Tibial nerve (tissue), 4 donors: ENCODE data around the gene R3HCC1L. TPM values are rescaled to one million over a fixed set of nuclear protein-coding genes. Genes with fewer than 3 reads are reported as not detected.

ENCODE experiments used
- DNase-seq, 2 donors: peaks; one replicate each; pipeline ENCODE4 v3.0.0-alpha.2; 2019; ENCODE audit warnings: low spot score in 2 of 2
- H3K27ac ChIP-seq, 4 donors: fragments of 200-600 bp; sonication (generic) in 3 of 4; one replicate each; pipeline ENCODE4 v1.5.1; 2017 to 2019; ENCODE audit warnings: mild to moderate bottlenecking in 1 of 4
- H3K27me3 ChIP-seq, 2 donors: fragments of 200-600 bp; sonication (generic) in 1 of 2; one replicate each; pipeline versions ENCODE4 v1.5.1 to v1.6.0; 2017 to 2019
- H3K36me3 ChIP-seq, 3 donors: fragments of 200-600 bp; sonication (generic); one replicate each; pipeline ENCODE4 v1.5.1; 2018 to 2019
- H3K4me1 ChIP-seq, 4 donors: fragments of 200-600 bp; sonication (generic) in 3 of 4; one replicate each; pipeline ENCODE4 v1.5.1; 2017 to 2019
- H3K4me3 ChIP-seq, 4 donors: fragments of 200-600 bp; sonication (generic) in 3 of 4; one replicate each; pipeline ENCODE4 v1.5.1; 2017 to 2019; ENCODE audit warnings: mild to moderate bottlenecking in 1 of 4, moderate library complexity in 1 of 4
- H3K9me3 ChIP-seq, 4 donors: fragments of 200-600 bp; sonication (generic) in 3 of 4; one replicate each; pipeline ENCODE4 v1.5.1; 2017 to 2019
- EP300 ChIP-seq, 2 donors: sonication (generic); formaldehyde crosslinking; IDR thresholded peaks; one replicate each; pipeline ENCODE4 v1.6.1; 2017; ENCODE audit warnings: antibody characterized with exemption in 2 of 2, mild to moderate bottlenecking in 1 of 2
- POLR2A ChIP-seq, 2 donors: fragments of 450-650 bp; IDR thresholded peaks; one replicate each; pipeline ENCODE4 v1.6.1; 2017; ENCODE audit warnings: antibody characterized with exemption in 2 of 2, mild to moderate bottlenecking in 2 of 2, moderate library complexity in 2 of 2
- WGBS, 2 donors: methylation state at CpG; one replicate each; pipeline ENCODE4 v1.1.5; 2018; 5-methylcytosine and 5-hydroxymethylcytosine counted together
- total RNA-seq, 4 donors: library from RNA; depleted of rRNA; stranded (reverse); fragments of >200 nt; gene quantifications; one replicate each; pipeline ENCODE4 v1.1.0, GENCODE V29; 2016
- TF ChIP-seq, protein P1 (sequence below), 5 experiments: fragments of 200-600 bp in 3 of 5; fragments of 450-650 bp in 2 of 5; sonication (generic) in 3 of 5; IDR thresholded peaks; one replicate each; pipeline ENCODE4 v1.5.1; 2016 to 2019; ENCODE audit warnings: antibody characterized with exemption in 5 of 5, mild to moderate bottlenecking in 3 of 5, moderate library complexity in 2 of 5

Gene R3HCC1L
- total RNA-seq, 4 donors from 2014 or later, result 10.8 to 15.1 (median 13.5) TPM

- WGBS, 2 donors, result 94 to 95% methylated on average over 14 of the region's 14 CpGs
- peaks cover 0 to 70% (median 0%) of the 10 kb centered on the region in 3 donors for H3K36me3 ChIP-seq
- no peaks in the 10 kb centered on the region for H3K27me3 ChIP-seq
- peaks cover 0 to 32% (median 0%) of the 10 kb centered on the region in 4 donors for H3K4me1 ChIP-seq
- TF ChIP-seq POLR2A (IDR thresholded peaks at IDR 0.05) (no peak), EP300 (IDR thresholded peaks at IDR 0.05) (no peak)
- TF ChIP-seq, protein P1, sequence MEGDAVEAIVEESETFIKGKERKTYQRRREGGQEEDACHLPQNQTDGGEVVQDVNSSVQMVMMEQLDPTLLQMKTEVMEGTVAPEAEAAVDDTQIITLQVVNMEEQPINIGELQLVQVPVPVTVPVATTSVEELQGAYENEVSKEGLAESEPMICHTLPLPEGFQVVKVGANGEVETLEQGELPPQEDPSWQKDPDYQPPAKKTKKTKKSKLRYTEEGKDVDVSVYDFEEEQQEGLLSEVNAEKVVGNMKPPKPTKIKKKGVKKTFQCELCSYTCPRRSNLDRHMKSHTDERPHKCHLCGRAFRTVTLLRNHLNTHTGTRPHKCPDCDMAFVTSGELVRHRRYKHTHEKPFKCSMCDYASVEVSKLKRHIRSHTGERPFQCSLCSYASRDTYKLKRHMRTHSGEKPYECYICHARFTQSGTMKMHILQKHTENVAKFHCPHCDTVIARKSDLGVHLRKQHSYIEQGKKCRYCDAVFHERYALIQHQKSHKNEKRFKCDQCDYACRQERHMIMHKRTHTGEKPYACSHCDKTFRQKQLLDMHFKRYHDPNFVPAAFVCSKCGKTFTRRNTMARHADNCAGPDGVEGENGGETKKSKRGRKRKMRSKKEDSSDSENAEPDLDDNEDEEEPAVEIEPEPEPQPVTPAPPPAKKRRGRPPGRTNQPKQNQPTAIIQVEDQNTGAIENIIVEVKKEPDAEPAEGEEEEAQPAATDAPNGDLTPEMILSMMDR (IDR thresholded peaks at IDR 0.05), result no peak
- peak overlapping the region in 1 of 4 donors; percentile 55 for H3K27ac ChIP-seq
- DNase-seq, result no peak
- no peak overlapping the region for H3K4me3 ChIP-seq
- no peaks in the 10 kb centered on the region for H3K9me3 ChIP-seq
Observed at GRCh38 chr10:98260752-98261151, 126.3 kb downstream of the R3HCC1L start.

GRCh38 chr10:98261436-98262277 is 127.2 kb downstream of the R3HCC1L start:
- TF ChIP-seq POLR2A (IDR thresholded peaks at IDR 0.05) (no peak), EP300 (IDR thresholded peaks at IDR 0.05) (no peak)
- TF ChIP-seq, protein P1 (IDR thresholded peaks at IDR 0.05), result no peak
- Histone ChIP-seq H3K4me3 (no peak overlapping the region), H3K27me3 (no peaks in the 10 kb centered on the region), H3K4me1 (peaks cover 0 to 41% (median 0%) of the 10 kb centered on the region in 4 donors), H3K27ac (no peak overlapping the region), H3K36me3 (peaks cover 0 to 61% (median 0%) of the 10 kb centered on the region in 3 donors), H3K9me3 (no peaks in the 10 kb centered on the region)
- DNase-seq, result no peak
- 79 to 87% methylated on average over 10 to 15 of the region's 15 CpGs for WGBS, 2 donors

DNA sequence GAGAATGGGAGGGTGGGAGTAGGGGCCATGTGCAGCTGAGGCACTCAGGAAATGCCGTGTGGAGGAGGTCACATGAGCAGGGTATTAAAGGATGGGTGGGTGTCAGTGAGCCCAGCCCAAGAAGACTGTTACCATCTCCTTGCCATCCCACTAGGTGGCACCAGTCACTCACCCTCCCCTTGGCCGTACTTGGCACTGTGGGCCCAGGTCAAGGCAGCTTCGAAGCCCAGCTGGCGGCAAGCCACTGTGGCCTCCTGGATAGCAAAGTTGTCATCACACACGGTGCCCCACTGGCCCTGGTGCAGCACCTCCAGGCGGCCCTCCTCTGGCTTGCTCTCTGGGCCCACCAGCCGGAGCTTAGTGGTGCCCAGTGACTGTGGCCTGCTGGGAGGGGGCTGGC is 128.1 kb downstream of the R3HCC1L start:
- DNase-seq, result no peak
- Histone ChIP-seq H3K27me3 (no peaks in the 10 kb centered on the region), H3K4me1 (peaks cover 0 to 50% (median 0%) of the 10 kb centered on the region in 4 donors), H3K27ac (no peak overlapping the region), H3K36me3 (peaks cover 0 to 52% (median 0%) of the 10 kb centered on the region in 3 donors), H3K9me3 (no peaks in the 10 kb centered on the region), H3K4me3 (no peak overlapping the region)
- WGBS, 2 donors, result 55 to 68% methylated on average over 5 of the region's 7 CpGs
- no peak for TF ChIP-seq POLR2A (IDR thresholded peaks at IDR 0.05)
- TF ChIP-seq EP300 (IDR thresholded peaks at IDR 0.05), result no peak
- TF ChIP-seq, protein P1 (IDR thresholded peaks at IDR 0.05), result peak in 3 of 5 experiments; percentile 23 to 57 (median 40)

- TF ChIP-seq POLR2A (IDR thresholded peaks at IDR 0.05) (no peak), EP300 (IDR thresholded peaks at IDR 0.05) (no peak)
- TF ChIP-seq, protein P1 (IDR thresholded peaks at IDR 0.05), result no peak
- Histone ChIP-seq H3K9me3 (no peaks in the 10 kb centered on the region), H3K27me3 (no peaks in the 10 kb centered on the region), H3K4me1 (peaks cover 0 to 54% (median 0%) of the 10 kb centered on the region in 4 donors), H3K36me3 (peaks cover 0 to 46% (median 0%) of the 10 kb centered on the region in 3 donors), H3K4me3 (no peak overlapping the region), H3K27ac (no peak overlapping the region)
- WGBS, 2 donors, result 96 to 97% methylated on average over 7 of the region's 7 CpGs
- no peak for DNase-seq
Observed at GRCh38 chr10:98263088-98263487, 128.6 kb downstream of the R3HCC1L start.
